ENCODE data around the gene RPLP2. TPM values are rescaled to one million over a fixed set of nuclear protein-coding genes. Genes with fewer than 3 reads are reported as not detected.

The RPLP2 gene
- total RNA-seq, 1 experiment from 2014 or later = 1,205 TPM

DNA sequence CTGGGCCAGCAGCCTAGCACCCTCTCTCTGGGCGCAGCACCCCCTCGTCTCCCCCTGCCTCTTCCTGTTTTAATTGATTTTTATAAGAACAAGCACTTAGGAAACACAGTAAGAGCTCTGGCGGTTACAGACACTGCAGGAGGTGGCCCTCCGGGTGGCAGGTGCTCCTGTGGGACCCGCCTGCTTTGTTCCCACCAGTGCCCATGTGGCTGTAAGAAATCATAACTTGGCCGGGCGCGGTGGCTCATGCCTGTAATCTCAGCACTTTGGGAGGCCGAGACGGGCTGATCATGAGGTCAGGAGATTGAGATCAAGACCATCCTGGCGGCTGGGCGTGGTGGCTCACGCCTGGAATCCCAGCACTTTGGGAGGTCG is 51.3 kb downstream of the RPLP2 start:
- no peak for DNase-seq (ENCODE audit: extremely low read depth, low read depth)

DNA sequence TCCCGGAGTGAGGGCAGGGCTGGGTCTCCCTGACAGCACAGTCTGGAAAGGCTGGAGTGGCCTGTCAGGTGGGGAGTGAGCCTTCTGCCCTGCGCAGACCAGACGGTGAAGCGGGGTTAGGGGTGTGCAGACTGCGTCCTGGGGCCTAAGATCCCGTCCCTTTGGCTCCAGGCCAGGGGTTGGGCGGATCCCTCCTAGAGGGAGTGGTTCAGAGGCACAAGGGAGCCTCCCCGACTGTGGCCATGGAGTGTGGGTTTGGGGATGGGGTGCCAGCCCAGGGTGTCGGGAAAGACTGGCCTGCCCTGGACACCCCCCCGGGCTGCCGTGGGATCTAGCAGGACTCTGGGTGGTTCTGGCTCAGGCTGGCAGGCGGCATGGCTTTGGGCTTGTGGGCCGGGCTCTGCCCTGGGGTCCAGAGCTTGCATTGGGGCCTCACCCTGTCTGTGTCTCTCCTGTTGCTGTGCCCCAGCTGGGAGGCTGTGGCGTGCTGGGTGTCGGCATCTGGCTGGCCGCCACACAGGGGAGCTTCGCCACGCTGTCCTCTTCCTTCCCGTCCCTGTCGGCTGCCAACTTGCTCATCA is 52.4 kb downstream of the RPLP2 start:
- DNase-seq (ENCODE audit: extremely low read depth, low read depth) = no peak

Small RNAs within 50 kb of the gene (small RNA-seq; reads per million reads assigned to genes)
- gene SNORA52 = 0 reads per million in 2 experiments

Other genes starting within 250 kb of the RPLP2 start
- 0.38 and 1.8 TPM in 2 replicates for gene LMNTD2, start 249.2 kb upstream of the RPLP2 start, total RNA-seq (2014; rRNA removed; shearing (Covaris generic))
- 3.0 and 4.3 TPM in 2 replicates for gene RASSF7, start 249.0 kb upstream of the RPLP2 start, total RNA-seq (2014; rRNA removed; shearing (Covaris generic))
- 9.8 and 11.4 TPM in 2 replicates for gene PHRF1, start 233.5 kb upstream of the RPLP2 start, total RNA-seq (2014; rRNA removed; shearing (Covaris generic))
- gene IRF7, start 194.0 kb upstream of the RPLP2 start, total RNA-seq (2014; rRNA removed; shearing (Covaris generic)) = 3.8 and 5.0 TPM in 2 replicates
- gene CDHR5, start 185.0 kb upstream of the RPLP2 start, total RNA-seq (2014; rRNA removed; shearing (Covaris generic)) = 0.05 TPM in 1 of 2 replicates, not detected in the other
- gene SCT, start 182.8 kb upstream of the RPLP2 start, total RNA-seq (2014; rRNA removed; shearing (Covaris generic)) = not detected in 2 replicates
- 0.22 and 0.23 TPM in 2 replicates for gene DRD4, start 172.7 kb upstream of the RPLP2 start, total RNA-seq (2014; rRNA removed; shearing (Covaris generic))
- 30.3 and 32.3 TPM in 2 replicates for gene DEAF1, start 114.7 kb upstream of the RPLP2 start, total RNA-seq (2014; rRNA removed; shearing (Covaris generic))
- gene TMEM80, start 114.2 kb upstream of the RPLP2 start, total RNA-seq (2014; rRNA removed; shearing (Covaris generic)) = 6.9 and 8.9 TPM in 2 replicates
- gene EPS8L2, start 103.7 kb upstream of the RPLP2 start, total RNA-seq (2014; rRNA removed; shearing (Covaris generic)) = 12.8 and 13.9 TPM in 2 replicates
- gene TALDO1, start 62.5 kb upstream of the RPLP2 start, total RNA-seq (2014; rRNA removed; shearing (Covaris generic)) = 383 and 408 TPM in 2 replicates
- gene GATD1, start 32.5 kb upstream of the RPLP2 start, total RNA-seq (2014; rRNA removed; shearing (Covaris generic)) = 21.6 and 23.0 TPM in 2 replicates
- gene CEND1, start 19.9 kb upstream of the RPLP2 start, total RNA-seq (2014; rRNA removed; shearing (Covaris generic)) = not detected in 2 replicates
- 16.2 and 20.8 TPM in 2 replicates for gene SLC25A22, start 11.7 kb upstream of the RPLP2 start, total RNA-seq (2014; rRNA removed; shearing (Covaris generic))
- gene PIDD1, start 4.7 kb upstream of the RPLP2 start, total RNA-seq (2014; rRNA removed; shearing (Covaris generic)) = 3.1 and 3.6 TPM in 2 replicates
- 15.0 and 15.7 TPM in 2 replicates for gene PNPLA2, start 8.9 kb downstream of the RPLP2 start, total RNA-seq (2014; rRNA removed; shearing (Covaris generic))
- 5.0 and 5.5 TPM in 2 replicates for gene CRACR2B, start 18.0 kb downstream of the RPLP2 start, total RNA-seq (2014; rRNA removed; shearing (Covaris generic))
- 292 and 302 TPM in 2 replicates for gene CD151, start 23.0 kb downstream of the RPLP2 start, total RNA-seq (2014; rRNA removed; shearing (Covaris generic))
- gene POLR2L, start 32.6 kb downstream of the RPLP2 start, total RNA-seq (2014; rRNA removed; shearing (Covaris generic)) = 143 and 174 TPM in 2 replicates
- gene TSPAN4, start 32.9 kb downstream of the RPLP2 start, total RNA-seq (2014; rRNA removed; shearing (Covaris generic)) = 131 and 169 TPM in 2 replicates
- 31.2 and 36.8 TPM in 2 replicates for gene CHID1, start 100.8 kb downstream of the RPLP2 start, total RNA-seq (2014; rRNA removed; shearing (Covaris generic))
- gene AP2A2, start 115.9 kb downstream of the RPLP2 start, total RNA-seq (2014; rRNA removed; shearing (Covaris generic)) = 25.1 and 35.9 TPM in 2 replicates
- gene MUC6, start 226.8 kb downstream of the RPLP2 start, total RNA-seq (2014; rRNA removed; shearing (Covaris generic)) = not detected in 2 replicates

Data from NCI-H460 (cell line).